PC-9 (cell line): ENCODE data around the gene OR4E1. TPM values are rescaled to one million over a fixed set of nuclear protein-coding genes. Genes with fewer than 3 reads are reported as not detected.
"Not testable (repeated sequence)": the region's sequence is repeated elsewhere in the genome, so short reads cannot be mapped to it uniquely, and the experiment has no call there.

Source experiments
- BruUV-seq: library from RNA; stranded (reverse); fragments of 400-500 nt; replicated peaks from 2 replicates; lab custom pipeline; 2021; lab: Mats Ljungman, UMichigan
- CTCF ChIA-PET: fragments of 300-600 bp; sonication (Branson Sonifier 250); formaldehyde crosslinking; loops from one replicate; lab custom pipeline; 2022; ENCODE audit warnings: antibody characterized with exemption; lab: Charles Lee
- POLR2A ChIA-PET: fragments of 300-600 bp; sonication (Branson Sonifier 250); formaldehyde crosslinking; loops from one replicate; lab custom pipeline; 2022; ENCODE audit warnings: antibody characterized with exemption; ENCODE audit not compliant: unreplicated experiment; lab: Charles Lee
- DNase-seq, 2 experiments: peaks; one replicate each; pipeline versions ENCODE4 v3.0.0 to v3.0.0-alpha.2; 2015 to 2022; ENCODE audit warnings: mixed read lengths in 1 of 2
- H2AFZ ChIP-seq: fragments of 200-600 bp; sonication (generic); 2 replicates; pipeline ENCODE4 v1.8.1; 2017; ENCODE audit warnings: antibody characterized with exemption
- H3F3A ChIP-seq: fragments of 200-600 bp; sonication (generic); 2 replicates; pipeline ENCODE4 v1.8.1; 2017; ENCODE audit warnings: antibody characterized with exemption, mild to moderate bottlenecking, low read depth; ENCODE audit not compliant: insufficient read depth
- H3K27ac ChIP-seq: fragments of 200-600 bp; sonication (generic); 2 replicates; pipeline ENCODE4 v1.6.1; 2016; ENCODE audit warnings: mixed run types
- H3K27me3 ChIP-seq: fragments of 200-600 bp; sonication (generic); 2 replicates; pipeline ENCODE4 v1.6.1; 2016; ENCODE audit warnings: low read depth, mixed run types; ENCODE audit not compliant: insufficient read depth
- H3K36me3 ChIP-seq: fragments of 200-600 bp; sonication (generic); 2 replicates; pipeline ENCODE4 v1.6.1; 2016; ENCODE audit warnings: low read depth, mixed run types
- H3K4me1 ChIP-seq: fragments of 200-600 bp; sonication (generic); replicated peaks from 2 replicates; pipeline ENCODE4 v1.6.1; 2016; ENCODE audit warnings: mixed run types; ENCODE audit not compliant: insufficient read depth
- H3K4me2 ChIP-seq: fragments of 200-600 bp; sonication (generic); 2 replicates; pipeline ENCODE4 v1.6.1; 2017; ENCODE audit warnings: mixed run types
- H3K4me3 ChIP-seq: fragments of 200-600 bp; sonication (generic); 2 replicates; pipeline ENCODE4 v1.6.1; 2016; ENCODE audit warnings: mixed run types
- H3K79me2 ChIP-seq: fragments of 200-600 bp; sonication (generic); 2 replicates; pipeline ENCODE4 v1.6.1; 2017; ENCODE audit warnings: low read depth, mixed run types
- H3K9me2 ChIP-seq: fragments of 200-600 bp; sonication (generic); 2 replicates; pipeline ENCODE4 v1.8.1; 2017; ENCODE audit warnings: mild to moderate bottlenecking; ENCODE audit not compliant: insufficient read depth
- H3K9me3 ChIP-seq: fragments of 200-600 bp; sonication (generic); 2 replicates; pipeline ENCODE4 v1.8.1; 2016; ENCODE audit warnings: low read depth; ENCODE audit not compliant: insufficient read depth
- H4K20me1 ChIP-seq: fragments of 200-600 bp; sonication (generic); 2 replicates; pipeline ENCODE4 v1.8.1; 2017; ENCODE audit not compliant: insufficient read depth
- EZH2 ChIP-seq: fragments of 200-600 bp; sonication (generic); IDR thresholded peaks from 2 replicates; pipeline ENCODE4 v1.8.0; 2017; ENCODE audit warnings: antibody characterized with exemption, low read depth
- intact Hi-C: fragments of 100-400 bp; cut with micrococcal nuclease; formaldehyde crosslinking; loops from one replicate; pipeline ENCODE4 v1.10.0; 2022; ENCODE audit not compliant: unreplicated experiment
- total RNA-seq: library from RNA; stranded (reverse); gene quantifications from 2 replicates; pipeline ENCODE4 v1.2.3, GENCODE V29; 2021
- TF ChIP-seq, protein P1 (sequence below): fragments of 200-600 bp; sonication (generic); conservative IDR thresholded peaks from 2 replicates; pipeline ENCODE4 v1.6.1; 2017; ENCODE audit warnings: mixed run types, antibody characterized with exemption, mild to moderate bottlenecking, moderate library complexity

OR4E1 gene
- total RNA-seq, 1 experiment from 2014 or later = not detected

DNA sequence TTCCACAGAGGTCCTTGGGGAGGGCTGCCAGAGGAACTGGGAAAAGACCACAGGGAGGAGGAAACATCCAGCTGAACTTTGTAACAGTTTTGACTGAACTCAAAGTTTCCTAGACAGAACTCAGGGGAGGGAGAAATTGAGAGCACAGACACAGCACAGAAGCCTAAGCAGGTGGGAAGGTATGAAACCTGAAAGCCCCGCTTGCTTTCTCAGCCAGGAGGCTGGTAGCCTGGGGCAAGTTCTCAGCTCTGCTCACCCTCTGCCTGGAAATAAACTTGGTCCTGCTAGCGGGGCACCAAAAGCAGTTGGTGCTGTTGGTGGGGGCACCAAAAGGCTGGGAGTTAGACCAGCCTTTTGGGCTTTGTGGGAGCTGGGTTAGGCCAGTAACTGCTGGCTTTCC is 25.9 kb upstream of the OR4E1 start:
- Histone ChIP-seq H3K27me3 (no peaks in the 10 kb centered on the region), H3K4me1 (no peaks in the 10 kb centered on the region), H3K9me2 (no peaks in the 10 kb centered on the region), H3K79me2 (no peaks in the 10 kb centered on the region), H3F3A (no peaks in the 10 kb centered on the region), H2AFZ (no peak overlapping the region), H4K20me1 (no peaks in the 10 kb centered on the region), H3K9me3 (no peaks in the 10 kb centered on the region), H3K4me2 (no peak overlapping the region), H3K4me3 (no peak overlapping the region), H3K36me3 (no peaks in the 10 kb centered on the region), H3K27ac (no peak overlapping the region)
- TF ChIP-seq, protein P1, sequence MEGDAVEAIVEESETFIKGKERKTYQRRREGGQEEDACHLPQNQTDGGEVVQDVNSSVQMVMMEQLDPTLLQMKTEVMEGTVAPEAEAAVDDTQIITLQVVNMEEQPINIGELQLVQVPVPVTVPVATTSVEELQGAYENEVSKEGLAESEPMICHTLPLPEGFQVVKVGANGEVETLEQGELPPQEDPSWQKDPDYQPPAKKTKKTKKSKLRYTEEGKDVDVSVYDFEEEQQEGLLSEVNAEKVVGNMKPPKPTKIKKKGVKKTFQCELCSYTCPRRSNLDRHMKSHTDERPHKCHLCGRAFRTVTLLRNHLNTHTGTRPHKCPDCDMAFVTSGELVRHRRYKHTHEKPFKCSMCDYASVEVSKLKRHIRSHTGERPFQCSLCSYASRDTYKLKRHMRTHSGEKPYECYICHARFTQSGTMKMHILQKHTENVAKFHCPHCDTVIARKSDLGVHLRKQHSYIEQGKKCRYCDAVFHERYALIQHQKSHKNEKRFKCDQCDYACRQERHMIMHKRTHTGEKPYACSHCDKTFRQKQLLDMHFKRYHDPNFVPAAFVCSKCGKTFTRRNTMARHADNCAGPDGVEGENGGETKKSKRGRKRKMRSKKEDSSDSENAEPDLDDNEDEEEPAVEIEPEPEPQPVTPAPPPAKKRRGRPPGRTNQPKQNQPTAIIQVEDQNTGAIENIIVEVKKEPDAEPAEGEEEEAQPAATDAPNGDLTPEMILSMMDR = no peak
- no peak for TF ChIP-seq EZH2
- no TSS peak for BruUV-seq
- no peak for DNase-seq
- POLR2A ChIA-PET = no interaction called here
- intact Hi-C loops = no loop called here
- CTCF ChIA-PET = no interaction called here

DNA sequence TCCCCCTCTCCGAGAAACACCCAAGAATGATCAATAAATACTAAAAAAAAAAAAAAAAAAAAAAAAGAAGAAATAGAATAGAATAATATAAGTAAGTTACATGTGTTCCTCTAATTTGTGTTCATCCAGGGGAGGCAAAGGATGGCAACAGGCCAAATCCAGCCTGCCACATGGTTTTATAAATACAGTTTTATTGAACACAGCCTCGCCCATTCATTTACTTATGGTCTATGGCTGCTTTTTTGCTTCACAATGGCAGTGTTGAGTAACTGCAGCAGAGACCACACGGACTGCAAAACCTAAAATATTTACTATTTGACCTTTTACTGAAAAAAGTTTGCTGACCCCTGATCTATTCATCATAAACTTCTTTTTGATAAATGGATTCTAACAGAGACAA is 24.9 kb upstream of the OR4E1 start:
- DNase-seq, H3K27me3 ChIP-seq, intact Hi-C loops, H2AFZ ChIP-seq, H4K20me1 ChIP-seq, H3K4me2 ChIP-seq, H3K9me2 ChIP-seq, H3K9me3 ChIP-seq, H3K27ac ChIP-seq, H3K36me3 ChIP-seq, H3F3A ChIP-seq, POLR2A ChIA-PET, H3K4me1 ChIP-seq, BruUV-seq, CTCF ChIA-PET, H3K4me3 ChIP-seq, H3K79me2 ChIP-seq: not testable (repeated sequence)

DNA sequence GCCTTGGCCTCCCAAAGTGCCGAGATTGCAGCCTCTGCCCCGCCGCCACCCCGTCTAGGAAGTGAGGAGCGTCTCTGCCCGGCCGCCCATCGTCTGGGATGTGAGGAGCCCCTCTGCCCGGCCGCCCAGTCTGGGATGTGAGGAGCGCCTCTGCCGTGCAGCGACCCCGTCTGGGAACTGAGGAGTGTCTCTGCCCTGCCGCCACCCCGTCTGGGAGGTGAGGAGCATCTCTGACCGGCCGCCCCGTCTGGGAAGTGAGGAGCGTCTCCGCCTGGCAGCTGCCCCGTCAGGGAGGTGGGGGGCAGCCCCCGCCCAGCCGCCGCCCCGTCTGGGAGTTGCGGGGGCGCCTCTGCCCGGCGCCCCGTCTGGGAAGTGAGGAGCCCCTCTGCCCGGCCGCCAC is 24.0 kb upstream of the OR4E1 start:
- H3K79me2 ChIP-seq, intact Hi-C loops, H3K4me1 ChIP-seq, CTCF ChIA-PET, H3F3A ChIP-seq, BruUV-seq, H3K4me3 ChIP-seq, H3K36me3 ChIP-seq, DNase-seq, H3K27ac ChIP-seq, H3K9me3 ChIP-seq, H2AFZ ChIP-seq, H3K27me3 ChIP-seq, H3K9me2 ChIP-seq, H3K4me2 ChIP-seq, H4K20me1 ChIP-seq, POLR2A ChIA-PET: not testable (repeated sequence)

DNA sequence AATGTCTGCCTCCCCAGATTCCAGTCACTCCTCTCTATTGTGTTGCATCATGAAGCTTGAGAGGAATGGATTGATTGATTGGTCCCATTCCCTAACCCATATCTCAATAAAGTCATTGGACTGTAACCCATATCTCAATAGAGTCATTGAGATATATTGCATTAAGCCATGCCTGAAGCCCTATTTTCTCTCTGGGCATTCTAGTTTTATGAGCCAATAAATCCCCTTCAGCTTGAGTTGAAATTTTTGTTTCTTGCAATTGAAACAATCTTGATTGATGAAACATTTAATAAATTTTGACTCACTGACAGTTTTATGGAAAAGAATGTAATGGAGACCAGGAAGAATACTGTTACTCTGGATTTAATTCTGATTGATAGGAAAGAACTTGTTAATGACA is 20.8 kb upstream of the OR4E1 start:
- no TSS peak for BruUV-seq
- ChIA-PET CTCF (no interaction called here), POLR2A (no interaction called here)
- Histone ChIP-seq H3K36me3 (no peaks in the 10 kb centered on the region), H3K9me3 (no peaks in the 10 kb centered on the region), H3K27ac (no peak overlapping the region), H3K4me2 (no peak overlapping the region), H3F3A (no peaks in the 10 kb centered on the region), H3K27me3 (no peaks in the 10 kb centered on the region), H4K20me1 (no peaks in the 10 kb centered on the region), H3K9me2 (no peaks in the 10 kb centered on the region), H3K79me2 (no peaks in the 10 kb centered on the region), H3K4me1 (no peaks in the 10 kb centered on the region), H3K4me3 (no peak overlapping the region), H2AFZ (no peak overlapping the region)
- no peak for DNase-seq
- TF ChIP-seq, protein P1 = no peak
- no peak for TF ChIP-seq EZH2
- intact Hi-C loops = no loop called here
